GM18502 (cell line): ENCODE data around the gene NFATC2.
"Not testable (repeated sequence)": the region's sequence is repeated elsewhere in the genome, so short reads cannot be mapped to it uniquely, and the experiment has no call there.

Experiments
- ATAC-seq: cut with Tn5 transposase; IDR thresholded peaks from one replicate; pipeline ENCODE4 v1.9.1; 2021; ENCODE audit warnings: mild to moderate bottlenecking; ENCODE audit not compliant: unreplicated experiment, poor library complexity

The NFATC2 gene

DNA sequence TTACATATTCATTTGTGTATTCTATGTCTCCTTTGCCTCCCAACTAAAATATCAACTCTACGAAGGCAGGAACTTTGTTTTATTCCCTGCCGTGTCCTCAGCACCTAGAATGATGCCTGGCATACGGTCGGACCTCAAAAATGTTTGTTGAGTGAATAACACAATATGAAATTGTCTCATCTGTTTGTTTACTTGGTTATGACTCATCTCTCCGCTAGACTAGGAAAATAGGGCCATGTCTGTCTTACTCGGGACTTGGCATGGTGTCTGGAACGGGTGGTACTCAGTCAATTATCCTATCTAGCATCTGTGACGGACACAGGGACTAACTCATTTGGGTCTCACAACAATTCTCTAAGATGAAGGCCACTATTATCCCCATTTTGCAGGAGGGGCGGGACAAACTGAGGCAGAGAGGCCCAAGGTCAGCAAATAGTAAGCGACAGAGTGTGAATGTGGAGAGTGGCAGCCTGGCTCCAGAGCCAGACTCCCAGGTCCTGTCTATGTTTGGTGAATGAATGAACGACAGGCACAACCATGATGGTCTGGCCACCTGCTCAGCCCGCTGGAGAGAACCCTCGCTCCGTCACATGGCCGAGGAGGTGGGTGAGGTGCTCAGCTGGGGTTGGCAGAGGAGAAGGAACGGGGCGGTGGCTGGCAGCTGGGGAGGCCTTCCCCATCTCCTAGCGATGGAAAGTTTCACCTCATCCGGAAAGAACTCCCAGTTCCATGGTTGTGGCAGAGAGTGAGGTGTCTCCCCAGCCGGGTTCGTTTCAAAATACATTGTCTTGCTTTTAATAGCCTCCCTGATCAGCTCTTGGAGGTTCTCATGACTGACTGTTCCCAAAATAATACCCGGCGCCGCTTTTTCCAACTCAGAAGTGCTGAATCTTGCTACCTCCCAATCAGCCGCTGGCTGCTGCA is 27.6 kb upstream of the NFATC2 start:
- ATAC-seq = no peak

DNA sequence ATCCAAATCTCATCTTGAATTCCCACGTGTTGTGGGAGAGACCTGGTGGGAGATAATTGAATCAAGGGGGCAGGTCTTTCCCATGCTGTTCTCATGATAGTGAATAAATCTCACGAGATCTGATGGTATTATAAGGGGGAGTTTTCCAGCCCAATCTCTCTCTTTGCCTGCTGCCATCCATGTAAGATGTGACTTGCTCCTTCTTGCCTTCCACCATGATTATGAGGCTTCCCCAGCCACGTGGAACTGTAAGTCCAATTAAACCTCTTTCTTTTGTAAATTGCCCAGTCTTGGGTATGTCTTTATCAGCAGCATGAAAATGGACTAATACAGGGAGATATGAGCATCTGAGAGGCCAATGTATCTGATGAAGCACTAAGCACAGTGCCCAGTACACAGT is 26.0 kb upstream of the NFATC2 start:
- not testable (repeated sequence) for ATAC-seq

DNA sequence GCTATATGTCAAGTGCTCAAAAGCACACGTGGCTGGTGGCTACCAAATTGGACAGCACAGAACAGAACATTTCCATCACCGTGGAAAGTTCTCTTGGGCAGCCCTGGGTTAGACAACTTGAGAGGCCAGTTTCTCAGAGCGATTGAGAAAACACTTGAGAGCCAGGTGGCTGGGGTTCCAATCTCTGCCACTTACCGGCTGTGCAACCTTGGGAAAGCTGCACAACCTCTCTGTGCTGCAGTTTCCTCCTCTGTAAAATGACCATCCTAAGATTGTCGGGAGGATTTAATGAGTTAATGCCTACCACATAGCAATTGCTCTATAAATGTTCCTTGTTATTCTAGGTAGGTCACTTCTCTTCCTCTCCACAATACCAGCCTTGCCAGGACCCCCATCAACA is 25.1 kb upstream of the NFATC2 start:
- no peak for ATAC-seq

GRCh38 chr20:51566594-51566993 is 24.1 kb upstream of the NFATC2 start:
- ATAC-seq = no peak

DNA sequence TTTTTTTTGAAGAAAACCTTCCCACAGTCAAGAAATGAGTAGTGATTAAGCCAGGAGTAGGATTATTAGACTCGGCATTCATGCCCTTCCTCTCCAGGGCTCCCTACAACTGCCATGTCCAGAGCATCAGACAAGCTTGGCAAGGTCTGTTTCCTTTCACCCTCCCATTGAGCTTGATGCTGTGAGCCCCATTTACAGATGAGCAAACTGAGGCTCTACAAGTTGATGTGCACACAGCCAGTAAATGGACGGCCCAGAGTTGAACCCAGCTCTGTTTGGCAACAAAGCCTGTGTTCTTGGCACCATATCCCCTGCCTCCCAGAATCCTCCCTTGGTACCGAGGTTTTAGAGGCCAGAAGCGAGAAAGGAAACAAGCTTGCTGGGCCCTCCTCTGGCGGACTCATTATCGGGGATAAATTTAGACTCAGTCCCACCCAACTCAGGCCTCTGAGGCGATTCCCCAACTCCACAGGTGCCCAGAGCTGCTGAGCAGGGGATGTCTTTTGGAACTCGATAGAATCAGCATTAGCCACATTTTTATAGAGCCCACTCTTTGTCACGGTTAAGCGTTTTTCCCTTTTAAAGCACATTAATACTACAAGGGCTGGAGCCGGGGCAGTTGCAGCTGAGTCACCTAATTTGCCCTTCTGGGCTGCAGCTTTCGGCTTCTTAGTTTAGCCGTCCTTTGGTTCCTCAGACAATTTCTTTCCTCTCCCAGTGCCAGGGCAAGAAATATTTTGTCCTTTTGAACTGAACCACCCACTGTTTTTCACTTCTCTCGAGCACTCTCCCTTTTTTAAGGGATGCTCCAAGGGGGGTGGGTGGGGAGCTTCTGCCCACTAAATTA is 23.0 kb upstream of the NFATC2 start:
- ATAC-seq = no peak

- ATAC-seq = no peak
These were observed 21.2 kb upstream of the NFATC2 start for GRCh38 chr20:51563486-51564332.

GRCh38 chr20:51563174-51563485 is 20.6 kb upstream of the NFATC2 start:
- ATAC-seq = no peak

- no peak for ATAC-seq
These were observed 20.0 kb upstream of the NFATC2 start for GRCh38 chr20:51562332-51563173.

DNA sequence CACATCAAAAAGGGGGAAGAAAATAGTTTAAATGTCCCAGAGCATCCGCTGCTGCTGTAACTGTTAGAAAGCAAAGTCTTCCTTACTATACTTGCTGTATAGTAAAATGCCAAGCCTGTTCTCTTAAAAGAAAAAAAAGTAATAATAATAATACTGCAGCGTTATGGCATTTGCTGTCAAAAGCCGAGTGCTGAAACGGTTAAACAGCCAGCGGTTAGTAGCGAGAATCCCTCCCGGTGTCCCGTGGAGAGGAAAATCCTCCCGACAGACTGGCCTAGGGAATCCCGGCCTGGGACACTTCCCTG is 19.5 kb upstream of the NFATC2 start:
- no peak for ATAC-seq

- ATAC-seq = no peak
These were observed 18.2 kb upstream of the NFATC2 start for GRCh38 chr20:51560550-51561307.

GRCh38 chr20:51560042-51560441 is 17.5 kb upstream of the NFATC2 start:
- ATAC-seq = no peak

GRCh38 chr20:51554538-51555165 is 12.1 kb upstream of the NFATC2 start:
- ATAC-seq = no peak

DNA sequence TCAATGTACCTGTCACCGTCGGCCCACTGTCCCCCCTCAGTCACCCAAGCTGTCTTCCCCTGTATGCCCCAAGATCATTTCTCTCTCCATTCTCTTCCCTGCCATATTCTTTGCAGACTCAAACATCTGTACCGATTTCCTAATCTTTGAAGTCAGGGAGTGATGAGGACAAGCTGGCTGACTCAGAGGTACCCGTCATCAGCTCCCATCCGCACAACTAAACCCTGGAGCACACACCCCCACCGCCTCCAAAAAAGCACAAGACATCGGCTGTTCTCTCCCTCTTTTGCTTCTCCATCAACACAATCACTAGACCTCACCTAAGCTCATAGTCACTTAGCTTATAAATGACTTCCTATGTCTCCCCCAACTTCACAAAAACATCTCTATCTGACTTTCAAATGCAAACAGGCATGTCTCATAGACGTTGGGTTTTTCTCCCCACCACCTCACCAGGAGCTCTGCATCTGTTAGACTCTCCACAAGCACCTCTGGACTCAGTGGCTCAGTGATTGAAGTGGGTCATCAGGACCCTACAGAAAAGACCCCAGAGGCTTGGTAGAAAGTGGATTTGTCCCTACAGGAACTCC is 11.5 kb upstream of the NFATC2 start:
- ATAC-seq = no peak

DNA sequence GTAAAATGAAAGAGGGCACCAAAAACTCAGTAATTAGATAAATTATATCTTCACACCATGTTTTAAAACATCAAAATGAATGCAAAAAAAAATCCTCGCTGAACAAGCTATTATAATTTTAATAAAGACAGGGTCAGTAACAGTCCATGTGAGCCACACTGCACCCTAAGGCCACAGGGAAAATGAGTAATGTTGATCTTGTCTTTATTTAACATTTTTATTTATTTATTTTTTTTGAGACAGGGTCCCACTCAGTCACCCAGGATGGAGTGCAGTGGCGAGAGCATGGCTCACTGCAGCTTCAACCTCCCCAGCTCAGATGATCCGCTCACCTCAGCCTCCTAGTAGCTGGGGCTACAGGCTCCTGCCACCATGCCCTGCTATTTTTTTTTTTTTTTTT is 8.7 kb upstream of the NFATC2 start:
- no peak for ATAC-seq

- ATAC-seq = no peak
These were observed 7.0 kb upstream of the NFATC2 start for GRCh38 chr20:51549474-51549873.

GRCh38 chr20:51547951-51548350 is 5.4 kb upstream of the NFATC2 start:
- no peak for ATAC-seq

- no peak for ATAC-seq
These were observed 3.0 kb upstream of the NFATC2 start for GRCh38 chr20:51545515-51545914.

DNA sequence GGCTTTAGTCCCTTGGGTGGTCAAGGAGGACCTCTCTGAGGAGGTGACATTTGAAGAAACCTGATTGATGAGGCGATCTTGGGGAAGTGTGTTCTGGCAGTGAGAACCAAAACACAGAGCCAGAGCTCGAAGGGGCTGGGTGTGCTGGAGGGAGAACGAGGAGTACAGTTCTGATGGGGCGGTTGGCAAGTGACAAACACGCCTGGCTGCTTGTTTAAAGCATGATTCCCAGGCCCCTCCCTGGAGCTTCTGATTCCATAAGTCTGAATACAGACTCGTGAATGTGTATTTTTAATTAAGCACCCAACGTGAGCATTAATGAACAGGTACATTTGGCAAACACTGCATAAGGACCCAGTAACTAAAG is 886 bp upstream of the NFATC2 start:
- ATAC-seq = no peak
